Raji (cell line): ENCODE results near the gene PPT1.

Source experiments
- POLR2A ChIP-seq: IDR thresholded peaks from 2 replicates; pipeline ENCODE4 v1.6.1; 2011; ENCODE audit warnings: low read depth, low read length, control low read depth; ENCODE audit not compliant: insufficient read depth

PPT1 gene

DNA sequence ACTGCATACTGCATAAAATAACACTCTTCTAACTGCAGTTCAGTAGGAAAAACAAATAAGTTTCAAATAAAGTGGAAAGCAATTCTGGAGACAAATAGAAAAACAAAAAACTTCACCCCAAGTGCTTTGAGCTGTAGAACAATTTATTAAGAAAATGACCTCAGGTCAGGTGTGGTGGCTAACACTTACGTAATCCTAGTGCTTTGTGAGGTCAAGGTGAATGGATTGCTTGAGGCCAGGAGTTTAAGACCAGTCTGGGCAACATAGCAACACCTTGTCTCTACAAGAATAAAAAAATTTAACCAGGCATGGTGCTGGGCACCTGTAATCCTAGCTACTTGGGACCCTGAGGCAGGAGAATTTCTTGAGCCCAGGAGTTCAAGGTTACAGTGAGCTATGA lies 5.0 kb upstream of the PPT1 start:
- TF ChIP-seq POLR2A, result no peak

DNA sequence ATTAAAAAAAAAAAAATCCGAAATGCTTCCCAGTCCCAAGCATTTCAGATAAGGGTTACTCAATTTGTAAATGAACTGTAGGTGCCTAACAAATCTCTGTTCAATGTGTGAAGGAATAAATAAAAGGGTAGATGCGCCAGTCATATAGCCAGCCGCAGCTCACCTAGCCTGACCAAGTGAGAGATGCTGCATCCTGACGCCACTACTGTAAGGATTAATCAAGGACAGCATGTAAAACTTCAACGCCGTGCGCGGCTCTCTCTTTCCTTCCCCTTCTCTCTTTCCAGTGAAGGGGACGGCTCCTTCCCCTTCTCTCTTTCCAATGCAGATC lies 441 bp downstream of the PPT1 start:
- no peak for TF ChIP-seq POLR2A

DNA sequence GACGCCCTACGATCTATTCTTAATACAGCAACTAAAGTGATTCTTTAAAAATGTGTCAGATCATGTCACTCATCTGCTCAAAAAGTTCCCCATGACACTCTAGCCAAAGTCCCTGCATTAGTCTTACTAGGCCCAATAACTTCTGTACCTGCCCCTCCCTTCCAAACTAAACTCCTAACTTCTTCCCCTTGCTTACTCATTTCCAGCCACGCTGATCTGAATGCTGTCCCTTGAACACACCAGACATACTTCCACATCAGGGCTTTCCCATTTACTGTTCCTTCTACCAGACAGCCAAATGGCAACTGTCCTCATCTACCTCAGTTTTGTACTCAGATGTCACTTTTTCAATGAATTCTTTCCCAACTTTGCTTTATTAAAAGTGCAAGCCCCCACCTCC lies 1.2 kb downstream of the PPT1 start:
- TF ChIP-seq POLR2A, result no peak

DNA sequence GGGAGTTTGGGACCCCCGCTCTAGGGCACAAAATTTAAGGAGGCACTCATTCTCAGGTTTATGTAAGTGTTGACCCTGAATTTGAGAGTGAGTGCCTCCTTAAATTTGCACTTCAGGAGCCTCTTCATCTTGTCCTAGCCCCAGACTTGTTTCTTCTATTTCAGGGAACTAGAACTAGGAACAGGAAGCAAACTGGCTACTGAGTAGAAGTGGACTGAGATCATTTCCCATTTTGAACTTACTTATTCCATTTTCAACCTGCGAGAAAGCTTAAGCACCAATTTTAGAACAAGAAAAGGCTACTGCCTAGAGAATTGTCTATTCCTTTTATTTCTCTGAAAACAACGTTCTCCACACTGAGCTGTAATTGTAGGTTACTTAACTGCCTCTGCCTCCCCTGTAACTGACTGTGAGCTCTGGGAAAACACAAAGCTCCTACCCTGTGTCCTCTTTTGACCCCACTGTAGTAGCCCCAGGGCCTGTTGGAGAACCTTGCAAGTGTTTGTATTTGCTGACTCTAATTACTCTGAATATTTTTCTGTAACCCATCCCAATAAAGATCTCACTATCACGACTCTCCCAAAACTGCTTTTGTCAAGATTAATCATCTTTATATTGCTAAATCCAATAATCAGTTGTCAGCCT lies 2.5 kb downstream of the PPT1 start:
- TF ChIP-seq POLR2A, result no peak

DNA sequence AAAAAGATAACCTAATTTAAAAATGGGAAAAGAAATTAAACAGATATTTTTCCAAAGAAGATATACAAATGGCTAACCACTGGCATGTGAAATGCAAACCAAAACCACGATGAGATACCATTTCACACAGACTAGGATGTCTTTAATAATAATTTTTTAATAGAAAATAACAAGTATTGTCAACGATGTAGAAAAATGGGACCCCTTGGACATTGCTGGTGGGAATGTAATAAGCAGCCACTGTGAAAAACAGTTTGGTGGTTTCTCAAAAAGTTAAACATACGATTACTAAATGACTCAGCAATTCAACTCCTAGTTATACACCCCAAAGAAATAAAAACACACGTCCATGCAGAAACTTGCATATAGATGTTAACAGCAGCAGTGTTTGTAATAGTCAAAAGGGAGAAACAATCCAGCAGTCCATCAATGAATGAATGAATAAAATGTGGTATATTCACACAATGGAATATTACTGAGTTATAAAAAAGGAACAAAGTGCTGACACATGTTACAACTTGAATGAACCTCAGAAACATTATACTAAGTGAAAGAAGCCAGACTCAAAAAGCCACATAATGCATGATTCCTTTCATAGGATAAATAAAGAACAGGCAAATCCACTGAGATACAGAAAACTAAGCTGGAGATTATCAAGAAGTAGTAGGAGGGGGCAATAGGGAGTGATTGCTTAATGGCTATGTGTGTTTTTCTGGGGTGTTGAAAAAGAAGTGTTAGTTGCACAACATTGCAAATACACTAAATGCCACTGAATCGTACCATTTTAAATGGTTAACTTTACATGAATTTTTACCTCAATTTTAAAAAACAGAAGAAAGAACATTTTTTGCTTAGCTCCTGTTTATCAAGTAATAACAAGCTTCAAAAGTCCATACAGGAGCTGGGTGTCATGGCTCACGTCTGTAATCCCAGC lies 4.1 kb downstream of the PPT1 start:
- no peak for TF ChIP-seq POLR2A

DNA sequence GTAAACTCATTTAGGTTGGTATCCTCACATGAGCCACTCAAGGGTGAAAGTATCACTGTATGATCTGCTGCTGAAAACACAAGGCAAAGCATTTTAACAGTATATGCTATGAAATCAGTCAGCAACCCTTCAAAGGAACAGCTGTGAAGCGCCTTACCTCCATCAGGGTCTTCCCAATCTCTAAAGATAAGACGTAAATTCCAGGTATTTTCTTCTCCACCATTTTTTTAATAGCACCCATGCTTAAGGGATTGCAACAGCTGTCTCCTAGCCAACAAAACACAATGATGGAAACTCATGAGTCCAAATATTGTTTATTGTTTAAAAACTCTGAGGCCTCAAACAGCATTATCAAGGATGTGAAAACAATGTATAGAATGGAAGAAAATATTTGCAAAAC lies 4.8 kb downstream of the PPT1 start:
- no peak for TF ChIP-seq POLR2A

DNA sequence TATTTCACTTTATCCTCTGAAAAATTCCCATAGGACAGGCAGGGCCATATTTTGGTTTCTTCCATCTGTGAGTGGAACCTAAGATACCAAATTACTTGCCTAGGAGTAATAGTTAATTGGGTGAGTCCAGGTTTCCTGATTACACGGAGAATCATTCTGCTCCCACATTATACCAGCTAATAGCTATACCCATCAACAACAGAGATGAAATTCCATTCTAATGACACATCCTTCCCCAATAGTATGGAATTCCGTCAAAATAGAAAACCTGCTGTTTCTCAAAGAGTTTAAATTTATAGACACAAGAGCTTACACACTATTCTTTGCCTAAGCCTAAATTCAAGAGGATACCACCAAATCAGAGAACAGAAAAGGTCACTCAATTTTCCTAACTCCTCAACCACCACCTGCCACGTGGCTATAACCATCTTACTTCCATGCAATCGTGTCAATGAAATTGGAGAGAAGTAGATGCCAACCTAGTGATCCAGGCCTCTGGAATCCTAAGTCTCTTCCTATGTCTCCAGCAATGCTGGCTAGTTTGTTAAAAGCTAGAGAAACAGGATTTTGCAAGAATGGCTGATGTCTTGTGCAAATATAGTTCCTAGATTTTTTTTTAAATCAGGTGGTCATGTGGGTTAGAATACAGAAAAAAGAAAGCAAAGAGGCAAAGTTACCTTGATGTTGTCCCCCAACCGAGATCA lies 6.2 kb downstream of the PPT1 start:
- TF ChIP-seq POLR2A, result no peak

DNA sequence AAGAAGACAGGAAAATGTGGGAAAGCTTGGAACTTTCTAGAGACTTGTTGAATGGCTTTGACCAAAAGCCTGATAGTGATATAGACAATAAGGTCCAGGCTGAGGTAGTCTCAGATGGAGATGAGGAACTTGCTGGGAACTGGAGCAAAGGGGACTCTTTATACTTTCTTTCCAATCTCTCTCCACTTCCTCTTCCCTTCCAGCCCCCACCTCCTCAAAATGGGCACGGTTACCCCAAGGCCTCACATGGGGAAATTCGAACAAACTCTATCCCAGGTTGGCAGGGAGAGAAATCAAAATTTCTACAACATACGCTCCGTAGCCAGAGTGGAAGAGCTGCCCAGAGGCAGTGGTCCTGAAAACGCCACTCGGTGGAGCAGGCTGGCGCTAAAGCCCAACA lies 15.2 kb downstream of the PPT1 start:
- TF ChIP-seq POLR2A, result no peak

DNA sequence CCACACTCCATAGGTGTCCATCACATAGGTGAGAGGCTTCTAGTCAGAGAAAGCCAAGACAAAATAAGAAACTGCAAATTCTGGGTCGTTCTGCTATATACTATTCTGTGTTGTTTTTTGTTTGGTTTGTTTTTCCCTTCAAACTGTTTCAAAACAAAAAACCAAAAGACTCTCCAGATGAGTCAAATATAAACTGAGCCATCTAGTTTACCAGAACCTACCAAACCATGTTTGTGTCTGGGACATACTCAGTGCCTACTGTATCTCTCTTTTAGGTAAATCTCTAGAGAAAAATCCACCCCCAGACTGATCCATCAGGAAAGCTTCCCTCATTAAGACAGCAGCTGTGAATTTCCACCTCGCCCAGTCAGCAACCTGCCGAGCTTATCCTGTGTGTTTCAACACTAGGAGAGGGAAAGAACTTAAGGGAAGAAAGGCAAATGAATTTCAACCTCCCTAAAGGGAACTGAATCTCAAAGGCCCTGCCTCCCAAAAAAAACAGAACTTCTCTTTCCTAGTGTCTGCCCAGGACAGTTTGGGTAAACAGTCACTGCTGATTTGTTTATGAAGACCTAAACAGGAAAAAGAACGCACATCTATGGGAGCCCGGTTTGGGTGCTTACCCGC lies 17.2 kb downstream of the PPT1 start:
- no peak for TF ChIP-seq POLR2A

DNA sequence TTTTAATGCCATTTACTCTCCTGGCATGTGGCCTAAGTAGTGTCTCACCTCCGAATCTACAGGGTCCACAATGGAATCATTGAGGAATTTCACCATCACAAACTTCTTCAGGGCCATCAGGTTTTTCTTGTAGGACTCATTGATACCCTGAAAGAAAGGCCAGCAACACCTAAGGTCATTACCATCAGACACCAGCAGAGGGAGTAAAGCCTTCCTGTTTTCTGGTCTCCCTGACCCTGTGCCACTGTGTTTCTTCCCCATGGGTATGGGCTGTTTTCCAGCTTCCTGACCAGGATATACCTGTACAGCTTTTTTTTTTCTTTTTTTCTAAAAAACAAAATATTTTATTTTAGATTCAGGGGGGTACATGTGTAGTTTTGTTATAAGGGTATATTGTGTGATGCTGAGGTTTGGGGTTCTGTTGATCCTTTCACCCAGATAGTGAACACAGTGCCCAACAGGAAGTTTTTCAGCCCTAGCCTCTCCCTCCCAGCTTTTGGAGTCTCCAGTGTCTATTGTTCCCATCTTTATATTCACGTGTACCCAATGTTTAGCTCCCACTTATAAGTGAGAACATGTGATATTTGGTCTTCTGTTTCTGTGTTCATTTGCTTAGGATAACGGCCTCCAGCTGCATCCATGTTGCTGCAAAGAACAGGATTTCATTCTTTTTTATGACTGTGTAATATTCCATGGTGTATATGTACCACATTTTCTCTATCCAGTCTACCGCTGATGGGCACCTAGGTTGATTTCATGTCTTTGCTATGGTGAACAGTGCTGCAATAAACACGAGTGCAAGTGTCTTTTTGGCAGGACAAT lies 18.3 kb downstream of the PPT1 start:
- no peak for TF ChIP-seq POLR2A

DNA sequence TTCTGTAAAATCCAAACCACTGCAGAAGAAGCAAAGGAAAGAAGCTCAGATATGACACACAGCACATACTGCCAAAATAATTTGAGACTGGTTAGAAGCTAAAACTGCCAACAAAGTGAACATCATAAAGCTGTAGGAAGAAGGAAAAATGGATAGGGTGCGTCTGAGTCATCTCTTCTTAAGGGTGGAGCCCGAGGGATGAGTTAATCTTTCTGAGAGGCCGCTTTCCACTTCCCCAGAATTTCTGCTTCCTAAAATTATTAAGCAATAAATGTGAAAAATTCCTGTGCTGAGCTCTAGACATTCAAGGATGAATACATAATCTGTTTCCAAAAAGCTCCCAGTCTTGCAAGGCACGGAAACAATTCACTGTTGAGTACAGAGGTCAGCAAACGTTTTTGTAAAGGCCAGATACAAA lies 20.1 kb downstream of the PPT1 start:
- TF ChIP-seq POLR2A, result no peak

DNA sequence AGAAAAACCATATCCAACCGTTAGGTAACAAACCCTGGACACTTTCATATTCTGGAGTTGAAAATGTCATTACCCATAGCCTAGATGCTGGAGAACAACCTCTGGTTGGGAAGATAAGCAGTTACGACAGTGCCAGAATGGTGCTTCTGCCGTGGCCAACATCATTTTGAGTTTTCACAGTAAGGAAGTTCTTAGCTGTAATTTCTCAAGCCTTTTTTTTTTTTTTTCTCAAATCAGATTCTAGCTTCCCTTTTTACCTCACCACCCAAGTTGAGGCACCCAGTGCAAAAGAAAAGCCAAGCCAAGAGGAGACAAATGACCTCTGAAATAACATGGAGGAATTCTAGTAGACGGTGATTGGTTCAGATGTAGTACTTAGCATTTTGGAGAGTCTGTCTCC lies 21.8 kb downstream of the PPT1 start:
- TF ChIP-seq POLR2A, result no peak

DNA sequence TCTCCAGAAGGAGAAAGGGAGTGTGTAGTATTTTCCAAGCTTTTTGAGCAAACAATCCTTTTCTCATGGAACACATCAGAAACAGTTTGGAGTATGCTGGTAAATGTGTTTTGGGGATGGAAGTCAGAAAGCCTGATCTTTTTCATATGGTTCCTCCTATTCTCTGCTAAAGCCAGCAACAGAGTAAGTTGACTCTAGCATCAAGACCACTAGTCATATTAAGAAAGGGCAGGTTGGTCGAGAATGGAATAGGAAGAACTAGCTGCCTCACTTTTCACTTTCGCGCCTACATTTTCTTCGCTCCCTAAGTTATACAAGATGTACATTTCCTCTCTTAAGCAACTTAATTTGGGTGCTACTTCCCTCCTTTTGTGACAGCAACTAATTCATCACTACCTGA lies 24.0 kb downstream of the PPT1 start:
- no peak for TF ChIP-seq POLR2A

DNA sequence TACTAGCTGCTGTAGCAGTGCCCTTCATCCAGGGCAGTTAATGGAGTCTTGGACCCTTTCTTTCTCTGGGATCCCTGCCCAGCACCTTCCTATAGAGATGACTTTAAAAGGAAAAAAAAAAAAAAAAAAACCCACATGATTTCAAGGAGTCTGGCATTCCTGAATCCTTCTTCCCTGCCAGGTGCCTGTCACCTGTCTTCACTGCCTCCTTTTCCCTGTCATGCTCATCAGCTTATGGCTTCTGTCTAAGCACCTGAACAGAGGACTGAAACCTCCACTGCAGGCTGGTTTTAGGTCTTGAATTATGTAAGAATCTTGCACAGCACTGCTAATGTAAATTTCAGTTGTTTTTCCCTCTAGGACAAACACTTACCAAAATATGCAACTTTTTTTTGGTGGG lies 24.9 kb downstream of the PPT1 start:
- no peak for TF ChIP-seq POLR2A

DNA sequence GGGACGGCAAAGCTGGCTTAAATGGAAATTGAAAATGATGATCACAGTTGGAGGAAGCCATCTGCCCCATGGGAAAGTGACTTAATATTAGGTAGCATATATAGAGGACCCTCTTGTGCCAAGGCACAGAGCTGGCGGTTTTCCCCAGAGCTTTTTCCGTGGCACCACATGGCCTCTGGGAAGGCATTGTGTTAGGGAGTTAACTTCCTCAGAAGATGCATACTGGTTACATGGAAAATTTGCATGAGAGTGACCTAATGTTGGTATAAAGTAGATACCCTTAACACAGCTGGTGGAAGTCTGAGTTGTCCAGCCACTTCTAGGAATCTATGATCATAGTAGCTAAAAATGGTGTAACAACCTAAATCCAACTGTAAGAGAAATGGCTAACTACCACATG lies 29.2 kb downstream of the PPT1 start:
- no peak for TF ChIP-seq POLR2A
